ENCODE data around the gene CDKN1C.

Gene CDKN1C

GRCh38 chr11:2887515-2888195, 2.1 kb upstream of the CDKN1C start:
- no peak for DNase-seq

- no peak for DNase-seq
These were observed 1.4 kb upstream of the CDKN1C start for GRCh38 chr11:2886936-2887335.

GRCh38 chr11:2886191-2886894, 768 bp upstream of the CDKN1C start:
- DNase-seq: no peak

GRCh38 chr11:2885017-2885677, 428 bp downstream of the CDKN1C start:
- no peak for DNase-seq

GRCh38 chr11:2883979-2884815, 1.4 kb downstream of the CDKN1C start:
- no peak for DNase-seq

GRCh38 chr11:2883640-2883978, 2.0 kb downstream of the CDKN1C start:
- DNase-seq: no peak

GRCh38 chr11:2882396-2883110, 3.0 kb downstream of the CDKN1C start:
- DNase-seq: no peak

GRCh38 chr11:2881981-2882375, 3.6 kb downstream of the CDKN1C start:
- no peak for DNase-seq

GRCh38 chr11:2881076-2881980, 4.2 kb downstream of the CDKN1C start:
- no peak for DNase-seq

- no peak for DNase-seq
These were observed 4.9 kb downstream of the CDKN1C start for GRCh38 chr11:2880646-2881045.

GRCh38 chr11:2878782-2879181, 6.8 kb downstream of the CDKN1C start:
- DNase-seq: no peak

GRCh38 chr11:2877474-2877873, 8.1 kb downstream of the CDKN1C start:
- DNase-seq: no peak

- no peak for DNase-seq
These were observed 10.6 kb downstream of the CDKN1C start for GRCh38 chr11:2874963-2875362.

GRCh38 chr11:2870969-2871680, 14.4 kb downstream of the CDKN1C start:
- no peak for DNase-seq

- DNase-seq: no peak
These were observed 15.1 kb downstream of the CDKN1C start for GRCh38 chr11:2870460-2870859.

GRCh38 chr11:2869561-2870427, 15.8 kb downstream of the CDKN1C start:
- no peak for DNase-seq

GRCh38 chr11:2869134-2869526, 16.4 kb downstream of the CDKN1C start:
- DNase-seq: no peak

- DNase-seq: no peak
These were observed 17.0 kb downstream of the CDKN1C start for GRCh38 chr11:2868506-2869133.

All from GF-D8 (cell line).